HG03342 (cell line): ENCODE data around the gene ZFYVE19.

ENCODE experiments used
- ATAC-seq: cut with Tn5 transposase; IDR thresholded peaks from one replicate; pipeline ENCODE4 v1.9.1; 2021; ENCODE audit warnings: mild to moderate bottlenecking, moderate library complexity; ENCODE audit not compliant: unreplicated experiment

ZFYVE19 gene

GRCh38 chr15:40775740-40776536, 31.0 kb upstream of the ZFYVE19 start:
- no peak for ATAC-seq

- ATAC-seq, result no peak
These were observed 30.2 kb upstream of the ZFYVE19 start for GRCh38 chr15:40776537-40777141.

GRCh38 chr15:40782609-40783227, 24.2 kb upstream of the ZFYVE19 start:
- peak; percentile 80 for ATAC-seq

GRCh38 chr15:40785164-40785563, 21.7 kb upstream of the ZFYVE19 start:
- ATAC-seq, result no peak

- no peak for ATAC-seq
These were observed 21.1 kb upstream of the ZFYVE19 start for GRCh38 chr15:40785814-40786213.

- no peak for ATAC-seq
These were observed 19.5 kb upstream of the ZFYVE19 start for GRCh38 chr15:40787344-40787841.

- ATAC-seq, result no peak
These were observed 18.9 kb upstream of the ZFYVE19 start for GRCh38 chr15:40787991-40788390.

GRCh38 chr15:40789119-40789518, 17.8 kb upstream of the ZFYVE19 start:
- ATAC-seq, result no peak

- no peak for ATAC-seq
These were observed 16.9 kb upstream of the ZFYVE19 start for GRCh38 chr15:40789999-40790398.

- ATAC-seq, result no peak
These were observed 16.2 kb upstream of the ZFYVE19 start for GRCh38 chr15:40790718-40791117.

GRCh38 chr15:40792394-40792793, 14.5 kb upstream of the ZFYVE19 start:
- no peak for ATAC-seq

- no peak for ATAC-seq
These were observed 13.5 kb upstream of the ZFYVE19 start for GRCh38 chr15:40793216-40793989.

- no peak for ATAC-seq
These were observed 10.8 kb upstream of the ZFYVE19 start for GRCh38 chr15:40796041-40796440.

- no peak for ATAC-seq
These were observed 10.4 kb upstream of the ZFYVE19 start for GRCh38 chr15:40796512-40796911.

GRCh38 chr15:40799523-40799922, 7.4 kb upstream of the ZFYVE19 start:
- no peak for ATAC-seq

GRCh38 chr15:40803076-40803475, 3.8 kb upstream of the ZFYVE19 start:
- ATAC-seq, result no peak

- no peak for ATAC-seq
These were observed 3.2 kb upstream of the ZFYVE19 start for GRCh38 chr15:40803688-40804087.

- no peak for ATAC-seq
These were observed 239 bp upstream of the ZFYVE19 start for GRCh38 chr15:40806672-40807027.

- ATAC-seq, result no peak
These were observed 1.1 kb downstream of the ZFYVE19 start for GRCh38 chr15:40807888-40808461.

GRCh38 chr15:40808861-40809450, 2.1 kb downstream of the ZFYVE19 start:
- no peak for ATAC-seq
